SK-N-SH (cell line): ENCODE results near the gene PURA. TPM values are rescaled to one million over a fixed set of nuclear protein-coding genes. Genes with fewer than 3 reads are reported as not detected.

Experiments used
- CTCF ChIA-PET: fragments of 300-600, 350-600 bp; formaldehyde crosslinking; extraction: SDS; loops from one replicate; lab custom pipeline; 2021; lab: Yijun Ruan, JAX
- POLR2A ChIA-PET: fragments of 350-600 bp; sonication (Branson Sonifier 250); formaldehyde crosslinking; extraction: SDS; loops from one replicate; lab custom pipeline; 2020; ENCODE audit warnings: antibody characterized with exemption, inconsistent platforms; lab: Yijun Ruan, JAX
- DNase-seq: peaks from one replicate; pipeline ENCODE4 v3.0.0; 2012
- H2AFZ ChIP-seq: fragments of 200-600 bp; sonication (generic); 2 replicates; pipeline ENCODE4 v1.8.1; 2016; ENCODE audit warnings: antibody characterized with exemption, mild to moderate bottlenecking, low read depth
- H3F3A ChIP-seq: fragments of 200-600 bp; sonication (generic); replicated peaks from 2 replicates; pipeline ENCODE3; 2016; ENCODE audit warnings: antibody characterized with exemption, mild to moderate bottlenecking; ENCODE audit not compliant: insufficient read depth
- H3K27ac ChIP-seq, 2 experiments: fragments of 200-500 bp in 1 of 2; fragments of 200-600 bp in 1 of 2; sonication (Bioruptor generic) in 1 of 2; sonication (generic), shearing (Covaris generic) in 1 of 2; 2 replicates each; pipeline versions ENCODE4 v1.5.1 to v1.6.1; 2014 to 2016; ENCODE audit warnings: low read depth in 2 of 2, inconsistent platforms in 1 of 2, low read length in 1 of 2, mild to moderate bottlenecking in 1 of 2, mixed read lengths in 1 of 2
- H3K27me3 ChIP-seq: fragments of 200-600 bp; sonication (generic), shearing (Covaris generic); 2 replicates; pipeline ENCODE4 v1.6.1; 2016; ENCODE audit warnings: mixed run types; ENCODE audit not compliant: insufficient read depth
- H3K36me3 ChIP-seq, 2 experiments: fragments of 200-500 bp in 1 of 2; fragments of 200-600 bp in 1 of 2; sonication (Bioruptor generic) in 1 of 2; sonication (generic) in 1 of 2; replicated peaks in 1 of 2; 2 replicates each; pipeline versions ENCODE3 to v1.5.1; 2014 to 2016; ENCODE audit warnings: low read length in 1 of 2, mild to moderate bottlenecking in 1 of 2; ENCODE audit not compliant: insufficient read depth in 2 of 2, control insufficient read depth in 1 of 2
- H3K4me1 ChIP-seq, 2 experiments: fragments of 200-500 bp in 1 of 2; fragments of 200-600 bp in 1 of 2; sonication (Bioruptor generic) in 1 of 2; sonication (generic), shearing (Covaris generic) in 1 of 2; 2 replicates each; pipeline versions ENCODE4 v1.5.1 to v1.6.1; 2014 to 2016; ENCODE audit warnings: low read depth in 1 of 2, low read length in 1 of 2, mixed run types in 1 of 2; ENCODE audit not compliant: insufficient read depth in 2 of 2, control insufficient read depth in 1 of 2
- H3K4me2 ChIP-seq: fragments of 200-600 bp; sonication (generic), shearing (Covaris generic); 2 replicates; pipeline ENCODE4 v1.6.1; 2017; ENCODE audit warnings: mixed run types
- H3K4me3 ChIP-seq, 2 experiments: fragments of 200-500 bp in 1 of 2; fragments of 200-600 bp in 1 of 2; sonication (Bioruptor generic) in 1 of 2; sonication (generic), shearing (Covaris generic) in 1 of 2; 2 replicates each; pipeline versions ENCODE4 v1.5.1 to v1.8.1; 2014 to 2016; ENCODE audit warnings: low read depth in 2 of 2, inconsistent platforms in 1 of 2, low read length in 1 of 2, mild to moderate bottlenecking in 1 of 2, mixed read lengths in 1 of 2, moderate library complexity in 1 of 2
- H3K79me2 ChIP-seq: fragments of 200-600 bp; sonication (generic); 2 replicates; pipeline ENCODE4 v1.8.1; 2017; ENCODE audit warnings: mild to moderate bottlenecking; ENCODE audit not compliant: insufficient read depth
- H3K9ac ChIP-seq: fragments of 200-600 bp; sonication (generic); 2 replicates; pipeline ENCODE4 v1.6.1; 2017; ENCODE audit warnings: mixed run types
- H3K9me2 ChIP-seq: fragments of 200-600 bp; sonication (generic); 2 replicates; pipeline ENCODE4 v1.6.1; 2017; ENCODE audit warnings: mixed run types
- H3K9me3 ChIP-seq: fragments of 200-600 bp; sonication (generic); 2 replicates; pipeline ENCODE4 v1.6.1; 2017; ENCODE audit warnings: mixed run types, mild to moderate bottlenecking, moderate library complexity
- H4K20me1 ChIP-seq: fragments of 200-600 bp; sonication (generic); 2 replicates; pipeline ENCODE4 v1.6.1; 2017; ENCODE audit warnings: mild to moderate bottlenecking, mixed run types; ENCODE audit not compliant: insufficient read depth
- CHD2 ChIP-seq: fragments of 150-350 bp; IDR thresholded peaks from 2 replicates; pipeline ENCODE4 v1.6.1; 2018; ENCODE audit warnings: low read length; ENCODE audit not compliant: partially characterized antibody
- EZH2phosphoT487 ChIP-seq: fragments of 200-600 bp; sonication (generic); IDR thresholded peaks from 2 replicates; pipeline ENCODE4 v1.6.1; 2017; ENCODE audit warnings: low read depth, mixed run types, mild to moderate bottlenecking, antibody characterized with exemption, moderate library complexity, borderline replicate concordance
- FOSL2 ChIP-seq: IDR thresholded peaks from 2 replicates; pipeline ENCODE4 v1.4.0; 2012; ENCODE audit warnings: low read depth, mild to moderate bottlenecking, moderate library complexity, borderline replicate concordance
- JUND ChIP-seq: IDR thresholded peaks from 2 replicates; pipeline ENCODE4 v1.4.0; 2012
- NFIC ChIP-seq: IDR thresholded peaks from 2 replicates; pipeline ENCODE4 v1.4.0; 2012; ENCODE audit warnings: borderline replicate concordance
- POLR2AphosphoS5 ChIP-seq: IDR thresholded peaks from 2 replicates; pipeline ENCODE4 v1.6.1; 2012; ENCODE audit warnings: low read depth, low read length
- RCOR1 ChIP-seq: fragments of 150-350 bp; IDR thresholded peaks from 2 replicates; pipeline ENCODE4 v1.6.1; 2017; ENCODE audit warnings: antibody characterized with exemption, low read length
- RXRA ChIP-seq: IDR thresholded peaks from 2 replicates; pipeline ENCODE4 v1.4.0; 2012; ENCODE audit warnings: low read depth, mild to moderate bottlenecking, borderline replicate concordance
- SMC3 ChIP-seq: IDR thresholded peaks from 2 replicates; pipeline ENCODE4 v1.6.1; 2012; ENCODE audit warnings: low read depth, low read length, improper control_type of control experiment
- TCF12 ChIP-seq: IDR thresholded peaks from 2 replicates; pipeline ENCODE4 v1.4.0; 2012
- TEAD4 ChIP-seq: IDR thresholded peaks from 2 replicates; pipeline ENCODE4 v1.4.0; 2012; ENCODE audit warnings: mild to moderate bottlenecking, borderline replicate concordance; ENCODE audit not compliant: insufficient read depth
- polyA plus RNA-seq, 3 experiments: library from polyadenylated mRNA; depleted of rRNA; stranded (reverse); fragments of >200 nt; gene quantifications; 2 replicates each; pipeline ENCODE4 v1.2.3, GENCODE V29; 2012
- TF ChIP-seq, protein P1 (sequence below): IDR thresholded peaks from 2 replicates; pipeline ENCODE4 v1.6.1; 2012; ENCODE audit warnings: mild to moderate bottlenecking, low read depth, low read length, moderate library complexity
- TF ChIP-seq, protein P2 (sequence below): IDR thresholded peaks from 2 replicates; pipeline ENCODE4 v1.4.0; 2012; ENCODE audit warnings: low read depth, borderline replicate concordance
- TF ChIP-seq, protein P3 (sequence below): fragments of 200-600 bp; sonication (generic); IDR thresholded peaks from 2 replicates; pipeline ENCODE4 v1.6.1; 2017; ENCODE audit warnings: antibody characterized with exemption, mild to moderate bottlenecking, moderate library complexity
- TF ChIP-seq, protein P4 (sequence below): IDR thresholded peaks from 2 replicates; pipeline ENCODE4; 2012

PURA gene
- polyA plus RNA-seq, 1 of the 3 experiments (the other 2 are of a cell fraction): 2.4 TPM

DNA sequence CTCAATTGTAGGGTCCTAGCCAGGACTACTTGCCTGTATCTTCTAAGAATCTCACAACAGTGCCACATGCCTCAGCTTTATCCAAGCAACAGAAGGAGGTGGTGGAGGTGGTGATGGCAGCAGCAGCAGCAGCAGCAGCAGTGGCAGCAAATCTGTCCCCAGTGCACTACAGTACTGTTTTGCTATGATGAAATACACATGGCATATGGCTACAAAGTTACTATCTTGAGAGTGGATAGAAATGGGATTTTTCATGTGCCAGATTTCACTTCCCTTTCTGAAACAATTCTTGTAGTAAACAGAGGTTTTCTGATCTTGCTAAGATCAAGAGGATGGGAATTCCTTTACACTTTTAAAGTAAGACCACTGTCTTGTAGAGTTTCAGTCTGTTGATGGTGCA lies 53.0 kb downstream of the PURA start:
- peaks cover 17% of the 10 kb centered on the region for H3F3A ChIP-seq
- H3K27me3 ChIP-seq: no peaks in the 10 kb centered on the region
- no peaks in the 10 kb centered on the region for H3K9me3 ChIP-seq
- no peak overlapping the region for H3K9ac ChIP-seq
- TF ChIP-seq NFIC (no peak), TCF12 (no peak), RXRA (no peak), EZH2phosphoT487 (no peak), FOSL2 (no peak), CHD2 (no peak), SMC3 (no peak), POLR2AphosphoS5 (no peak), JUND (no peak), TEAD4 (no peak), RCOR1 (no peak)
- TF ChIP-seq, protein P1, sequence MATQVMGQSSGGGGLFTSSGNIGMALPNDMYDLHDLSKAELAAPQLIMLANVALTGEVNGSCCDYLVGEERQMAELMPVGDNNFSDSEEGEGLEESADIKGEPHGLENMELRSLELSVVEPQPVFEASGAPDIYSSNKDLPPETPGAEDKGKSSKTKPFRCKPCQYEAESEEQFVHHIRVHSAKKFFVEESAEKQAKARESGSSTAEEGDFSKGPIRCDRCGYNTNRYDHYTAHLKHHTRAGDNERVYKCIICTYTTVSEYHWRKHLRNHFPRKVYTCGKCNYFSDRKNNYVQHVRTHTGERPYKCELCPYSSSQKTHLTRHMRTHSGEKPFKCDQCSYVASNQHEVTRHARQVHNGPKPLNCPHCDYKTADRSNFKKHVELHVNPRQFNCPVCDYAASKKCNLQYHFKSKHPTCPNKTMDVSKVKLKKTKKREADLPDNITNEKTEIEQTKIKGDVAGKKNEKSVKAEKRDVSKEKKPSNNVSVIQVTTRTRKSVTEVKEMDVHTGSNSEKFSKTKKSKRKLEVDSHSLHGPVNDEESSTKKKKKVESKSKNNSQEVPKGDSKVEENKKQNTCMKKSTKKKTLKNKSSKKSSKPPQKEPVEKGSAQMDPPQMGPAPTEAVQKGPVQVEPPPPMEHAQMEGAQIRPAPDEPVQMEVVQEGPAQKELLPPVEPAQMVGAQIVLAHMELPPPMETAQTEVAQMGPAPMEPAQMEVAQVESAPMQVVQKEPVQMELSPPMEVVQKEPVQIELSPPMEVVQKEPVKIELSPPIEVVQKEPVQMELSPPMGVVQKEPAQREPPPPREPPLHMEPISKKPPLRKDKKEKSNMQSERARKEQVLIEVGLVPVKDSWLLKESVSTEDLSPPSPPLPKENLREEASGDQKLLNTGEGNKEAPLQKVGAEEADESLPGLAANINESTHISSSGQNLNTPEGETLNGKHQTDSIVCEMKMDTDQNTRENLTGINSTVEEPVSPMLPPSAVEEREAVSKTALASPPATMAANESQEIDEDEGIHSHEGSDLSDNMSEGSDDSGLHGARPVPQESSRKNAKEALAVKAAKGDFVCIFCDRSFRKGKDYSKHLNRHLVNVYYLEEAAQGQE: no peak
- TF ChIP-seq, protein P2, sequence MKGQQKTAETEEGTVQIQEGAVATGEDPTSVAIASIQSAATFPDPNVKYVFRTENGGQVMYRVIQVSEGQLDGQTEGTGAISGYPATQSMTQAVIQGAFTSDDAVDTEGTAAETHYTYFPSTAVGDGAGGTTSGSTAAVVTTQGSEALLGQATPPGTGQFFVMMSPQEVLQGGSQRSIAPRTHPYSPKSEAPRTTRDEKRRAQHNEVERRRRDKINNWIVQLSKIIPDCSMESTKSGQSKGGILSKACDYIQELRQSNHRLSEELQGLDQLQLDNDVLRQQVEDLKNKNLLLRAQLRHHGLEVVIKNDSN: no peak
- TF ChIP-seq, protein P3, sequence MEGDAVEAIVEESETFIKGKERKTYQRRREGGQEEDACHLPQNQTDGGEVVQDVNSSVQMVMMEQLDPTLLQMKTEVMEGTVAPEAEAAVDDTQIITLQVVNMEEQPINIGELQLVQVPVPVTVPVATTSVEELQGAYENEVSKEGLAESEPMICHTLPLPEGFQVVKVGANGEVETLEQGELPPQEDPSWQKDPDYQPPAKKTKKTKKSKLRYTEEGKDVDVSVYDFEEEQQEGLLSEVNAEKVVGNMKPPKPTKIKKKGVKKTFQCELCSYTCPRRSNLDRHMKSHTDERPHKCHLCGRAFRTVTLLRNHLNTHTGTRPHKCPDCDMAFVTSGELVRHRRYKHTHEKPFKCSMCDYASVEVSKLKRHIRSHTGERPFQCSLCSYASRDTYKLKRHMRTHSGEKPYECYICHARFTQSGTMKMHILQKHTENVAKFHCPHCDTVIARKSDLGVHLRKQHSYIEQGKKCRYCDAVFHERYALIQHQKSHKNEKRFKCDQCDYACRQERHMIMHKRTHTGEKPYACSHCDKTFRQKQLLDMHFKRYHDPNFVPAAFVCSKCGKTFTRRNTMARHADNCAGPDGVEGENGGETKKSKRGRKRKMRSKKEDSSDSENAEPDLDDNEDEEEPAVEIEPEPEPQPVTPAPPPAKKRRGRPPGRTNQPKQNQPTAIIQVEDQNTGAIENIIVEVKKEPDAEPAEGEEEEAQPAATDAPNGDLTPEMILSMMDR: no peak
- TF ChIP-seq, protein P4, sequence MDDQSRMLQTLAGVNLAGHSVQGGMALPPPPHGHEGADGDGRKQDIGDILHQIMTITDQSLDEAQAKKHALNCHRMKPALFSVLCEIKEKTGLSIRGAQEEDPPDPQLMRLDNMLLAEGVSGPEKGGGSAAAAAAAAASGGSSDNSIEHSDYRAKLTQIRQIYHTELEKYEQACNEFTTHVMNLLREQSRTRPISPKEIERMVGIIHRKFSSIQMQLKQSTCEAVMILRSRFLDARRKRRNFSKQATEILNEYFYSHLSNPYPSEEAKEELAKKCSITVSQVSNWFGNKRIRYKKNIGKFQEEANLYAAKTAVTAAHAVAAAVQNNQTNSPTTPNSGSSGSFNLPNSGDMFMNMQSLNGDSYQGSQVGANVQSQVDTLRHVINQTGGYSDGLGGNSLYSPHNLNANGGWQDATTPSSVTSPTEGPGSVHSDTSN: no peak
- no peak overlapping the region for H3K4me2 ChIP-seq
- no peak overlapping the region for H3K27ac ChIP-seq
- no peaks in the 10 kb centered on the region for H3K36me3 ChIP-seq
- H3K9me2 ChIP-seq: no peaks in the 10 kb centered on the region
- no peak for DNase-seq
- no peaks in the 10 kb centered on the region for H4K20me1 ChIP-seq
- peaks cover 4 to 5% of the 10 kb centered on the region in 2 experiments; a peak in 3 of 4 replicates for H3K4me1 ChIP-seq
- ChIA-PET POLR2A (no interaction called here), CTCF (interaction anchor here (0.6 to 1.6 kb wide), 5 partner anchors 9 to 477 kb away, joined by 3 to 7 read pairs (median 3); partner anchors contain the start of gene HBEGF)
- no peak overlapping the region for H3K4me3 ChIP-seq
- H3K79me2 ChIP-seq: no peaks in the 10 kb centered on the region
- no peak overlapping the region for H2AFZ ChIP-seq
